Measurements from ENCODE around the gene PDE6B.

Gene PDE6B

DNA sequence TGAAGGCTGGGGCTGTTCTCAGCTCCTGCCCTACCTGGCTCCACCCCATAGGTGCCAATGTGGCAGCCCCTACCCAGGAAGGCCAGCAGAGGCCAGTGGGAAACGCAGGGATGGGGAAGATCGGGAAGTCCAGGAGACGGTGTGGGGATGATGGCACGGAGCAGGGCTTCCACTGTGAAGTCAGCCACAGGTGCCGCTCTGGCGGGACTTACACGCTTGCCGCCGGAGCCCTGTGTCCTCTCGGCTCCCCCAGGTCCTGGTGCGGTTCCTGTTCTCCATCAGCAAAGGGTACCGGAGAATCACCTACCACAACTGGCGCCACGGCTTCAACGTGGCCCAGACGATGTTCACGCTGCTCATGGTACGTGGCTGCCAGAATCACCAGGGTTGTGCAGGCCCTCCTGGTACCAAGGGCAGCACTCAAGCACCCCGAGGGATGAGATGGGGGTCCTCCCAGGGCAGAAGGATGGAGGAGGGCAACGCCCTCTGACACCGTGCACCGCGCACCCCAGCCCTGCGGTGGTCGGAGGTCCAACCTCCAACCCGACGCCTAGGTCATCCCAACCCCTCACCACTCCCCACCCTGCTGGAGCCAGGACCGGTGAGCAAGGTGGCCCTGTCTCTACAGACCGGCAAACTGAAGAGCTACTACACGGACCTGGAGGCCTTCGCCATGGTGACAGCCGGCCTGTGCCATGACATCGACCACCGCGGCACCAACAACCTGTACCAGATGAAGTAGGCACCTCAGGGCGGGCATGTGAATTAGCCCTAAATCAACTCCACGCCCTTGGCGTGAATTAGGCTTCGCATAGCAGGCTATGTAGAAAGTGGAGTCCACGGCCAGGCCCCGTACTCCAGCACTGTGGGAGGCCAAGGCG lies 36.7 kb downstream of the PDE6B start:
- H3K4me3 ChIP-seq (ENCODE audit: control insufficient read depth, low read depth, low read length) = no peak overlapping the region
- no peak for TF ChIP-seq CTCF (conservative IDR thresholded peaks at IDR 0.05; ENCODE audit: control insufficient read depth, insufficient read depth, low read depth, low read length)
- DNase-seq (ENCODE audit: low read depth) = no peak

DNA sequence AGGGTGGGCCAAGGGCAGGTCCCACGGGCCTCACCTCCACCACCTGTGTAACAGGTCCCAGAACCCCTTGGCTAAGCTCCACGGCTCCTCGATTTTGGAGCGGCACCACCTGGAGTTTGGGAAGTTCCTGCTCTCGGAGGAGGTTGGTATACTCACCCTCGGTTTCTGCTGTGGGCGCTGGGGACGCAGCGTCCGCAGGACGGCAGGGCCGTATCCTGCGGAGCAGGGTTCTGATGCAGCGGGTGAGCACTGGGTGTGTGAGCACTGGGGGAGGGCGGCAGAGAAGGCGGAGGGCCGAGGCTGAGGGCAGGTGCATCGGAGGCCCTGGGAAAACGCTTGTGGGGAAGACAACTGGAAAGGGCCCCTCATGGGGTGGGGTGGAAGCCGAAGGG lies 37.7 kb downstream of the PDE6B start:
- no peak overlapping the region for H3K4me3 ChIP-seq (ENCODE audit: control insufficient read depth, low read depth, low read length)
- no peak for TF ChIP-seq CTCF (conservative IDR thresholded peaks at IDR 0.05; ENCODE audit: control insufficient read depth, insufficient read depth, low read depth, low read length)
- no peak for DNase-seq (ENCODE audit: low read depth)

DNA sequence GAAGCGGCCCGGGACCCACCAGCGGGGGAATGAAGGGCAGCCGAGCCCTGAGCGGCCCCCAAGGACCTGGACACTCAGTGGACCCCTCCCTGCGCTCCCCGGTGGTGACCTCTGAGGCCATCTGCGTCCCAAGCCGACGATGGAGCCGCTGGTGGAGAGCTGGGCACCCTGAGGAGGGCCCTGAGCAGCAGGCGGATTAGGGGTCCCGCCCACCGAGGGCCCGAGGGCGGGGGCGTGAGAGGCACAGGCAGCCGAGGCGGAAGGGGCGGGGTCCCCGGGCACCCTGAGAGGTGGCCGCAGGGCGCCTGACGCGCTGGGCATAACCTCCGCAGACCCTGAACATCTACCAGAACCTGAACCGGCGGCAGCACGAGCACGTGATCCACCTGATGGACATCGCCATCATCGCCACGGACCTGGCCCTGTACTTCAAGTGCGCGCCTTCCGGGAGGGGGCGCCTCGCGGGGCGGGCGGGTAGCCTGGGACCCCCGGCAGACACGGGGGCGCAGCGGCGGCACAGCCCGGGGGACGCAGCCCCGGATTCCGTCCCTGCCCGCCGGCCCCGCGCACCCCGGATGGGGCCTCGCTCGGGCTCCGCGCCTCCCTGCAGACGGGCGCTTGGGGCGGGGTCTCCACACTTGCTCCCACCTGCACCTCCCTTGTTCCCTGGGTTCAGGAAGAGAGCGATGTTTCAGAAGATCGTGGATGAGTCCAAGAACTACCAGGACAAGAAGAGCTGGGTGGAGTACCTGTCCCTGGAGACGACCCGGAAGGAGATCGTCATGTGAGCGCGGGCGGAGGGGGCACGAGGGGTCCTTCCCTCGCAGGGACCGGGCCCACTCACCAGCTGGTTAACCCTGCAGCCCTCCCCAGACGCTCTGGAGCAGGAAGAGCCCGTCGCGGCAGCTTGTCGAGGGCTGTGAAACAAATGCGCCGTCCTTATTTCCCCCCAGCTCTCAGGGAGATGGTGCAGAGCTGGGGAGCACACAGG lies 38.4 kb downstream of the PDE6B start:
- no peak for TF ChIP-seq CTCF (conservative IDR thresholded peaks at IDR 0.05; ENCODE audit: control insufficient read depth, insufficient read depth, low read depth, low read length)
- no peak for DNase-seq (ENCODE audit: low read depth)
- H3K4me3 ChIP-seq (ENCODE audit: control insufficient read depth, low read depth, low read length) = no peak overlapping the region

GRCh38 chr4:664713-665231 lies 39.4 kb downstream of the PDE6B start:
- no peak for DNase-seq (ENCODE audit: low read depth)
- no peak overlapping the region for H3K4me3 ChIP-seq (ENCODE audit: control insufficient read depth, low read depth, low read length)
- no peak for TF ChIP-seq CTCF (conservative IDR thresholded peaks at IDR 0.05; ENCODE audit: control insufficient read depth, insufficient read depth, low read depth, low read length)

GRCh38 chr4:665381-665750 lies 40.0 kb downstream of the PDE6B start:
- no peak for TF ChIP-seq CTCF (conservative IDR thresholded peaks at IDR 0.05; ENCODE audit: control insufficient read depth, insufficient read depth, low read depth, low read length)
- no peak overlapping the region for H3K4me3 ChIP-seq (ENCODE audit: control insufficient read depth, low read depth, low read length)
- DNase-seq (ENCODE audit: low read depth) = no peak

DNA sequence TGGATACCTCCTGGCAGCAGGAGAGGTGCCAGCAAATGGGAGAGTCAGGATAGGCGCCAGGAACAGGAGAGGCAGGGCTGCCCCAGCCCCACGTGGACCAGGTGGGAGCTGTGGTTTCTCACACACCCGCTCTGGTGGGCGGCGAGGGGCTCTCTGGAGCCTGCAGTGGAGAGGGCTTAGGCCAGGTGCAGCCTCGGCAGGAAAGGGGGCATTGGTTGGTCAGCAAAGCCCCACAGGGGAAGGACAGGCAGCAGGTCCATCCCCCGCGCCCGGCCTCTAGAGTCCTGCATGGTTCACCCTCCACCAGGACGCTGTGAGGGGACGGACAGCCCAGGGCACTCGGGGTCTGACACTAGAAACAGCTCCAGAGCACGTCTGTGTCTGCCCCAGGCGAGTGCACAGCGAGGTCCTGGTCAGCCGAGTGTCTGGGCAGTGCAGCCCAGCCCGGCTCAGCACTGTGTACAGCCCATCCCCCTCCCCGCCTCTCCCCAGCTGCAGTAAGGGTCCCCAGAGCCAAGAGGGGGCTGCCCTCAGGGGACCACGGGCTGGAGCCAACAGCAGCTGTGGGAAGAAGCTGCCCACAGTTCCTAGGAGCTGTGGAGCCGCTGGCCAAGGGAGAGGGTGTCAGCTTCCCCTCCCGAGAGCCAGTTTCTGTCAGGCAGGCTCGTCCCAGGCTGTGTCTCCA lies 40.5 kb downstream of the PDE6B start:
- no peak for TF ChIP-seq CTCF (conservative IDR thresholded peaks at IDR 0.05; ENCODE audit: control insufficient read depth, insufficient read depth, low read depth, low read length)
- DNase-seq (ENCODE audit: low read depth) = no peak
- H3K4me3 ChIP-seq (ENCODE audit: control insufficient read depth, low read depth, low read length) = no peak overlapping the region
